CD4-positive, alpha-beta T cell treated with Interferon gamma for 1 hour (primary cell): Measurements from ENCODE around the gene ZBTB42.

Experiments
- DNase-seq: peaks from one replicate; pipeline ENCODE4 v3.0.0-alpha.2; 2020

ZBTB42 gene

GRCh38 chr14:104844306-104845032, 43.6 kb downstream of the ZBTB42 start:
- no peak for DNase-seq

GRCh38 chr14:104845033-104845666, 44.2 kb downstream of the ZBTB42 start:
- DNase-seq, result no peak

GRCh38 chr14:104845834-104846441, 45.0 kb downstream of the ZBTB42 start:
- DNase-seq, result no peak

GRCh38 chr14:104852280-104852663, 51.4 kb downstream of the ZBTB42 start:
- DNase-seq, result no peak
